Measurements from ENCODE around the gene ZNF521.
A peak's percentile ranks its signal among the peaks of the same experiment; 100 is the strongest.

Gene ZNF521

GRCh38 chr18:25351777-25352628 is at the start of gene ZNF521:
ZNF521 (minus strand) TSS chr18:25352166; CDS start chr18:25350946, 1,220 bp downstream.
- Histone ChIP-seq H3K4me3 (ENCODE audit: insufficient read length, low read depth) (peak within 1 kb of the TSS; percentile 36), H3K36me3 (ENCODE audit: insufficient read depth, insufficient read length, low read length) (no peaks in the 10 kb centered on the region), H3K4me1 (ENCODE audit: insufficient read depth, insufficient read length) (no peaks in the 10 kb centered on the region), H3K9ac (ENCODE audit: insufficient read length, low read depth) (no peak within 1 kb of the TSS), H3K27me3 (ENCODE audit: insufficient read depth, insufficient read length) (peaks cover 14% of the 10 kb centered on the region), H3K9me3 (ENCODE audit: insufficient read depth, low read length) (no peaks in the 10 kb centered on the region)
- TF ChIP-seq SUZ12 (IDR thresholded peaks at IDR 0.05; ENCODE audit: extremely low read depth, insufficient read depth, insufficient read length), result no peak
- no peak for TF ChIP-seq ZNF274 (IDR thresholded peaks at IDR 0.05; ENCODE audit: low read depth, low read length)
- no peak for TF ChIP-seq YY1 (IDR thresholded peaks at IDR 0.05; ENCODE audit: insufficient read depth, insufficient read length)
- DNase-seq (ENCODE audit: low read depth, low spot score), result peak; percentile 28

DNA sequence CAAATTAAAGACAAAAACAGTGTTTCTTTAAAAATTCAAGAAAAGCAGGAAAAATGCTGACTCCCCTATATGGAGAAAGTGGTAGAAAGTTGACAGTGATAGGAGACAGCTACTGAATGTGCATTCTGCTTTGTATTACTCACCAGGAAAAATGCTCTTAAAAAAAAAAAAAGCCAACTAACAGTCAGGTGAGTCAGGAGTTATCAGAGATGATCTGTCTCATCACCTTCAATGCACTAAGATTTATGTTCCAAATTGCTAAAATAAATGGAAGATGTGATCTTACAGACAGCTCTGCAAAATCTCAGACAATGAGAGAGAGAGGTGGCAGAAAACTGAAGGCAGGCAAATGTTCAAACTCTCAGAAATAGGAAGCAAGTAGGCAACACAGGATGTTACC is 47.6 kb upstream of the ZNF521 start:
- no peaks in the 10 kb centered on the region for H3K27me3 ChIP-seq (ENCODE audit: insufficient read depth, insufficient read length)
- no peak overlapping the region for H3K4me3 ChIP-seq (ENCODE audit: insufficient read length, low read depth)
- H3K9ac ChIP-seq (ENCODE audit: insufficient read length, low read depth), result no peak overlapping the region
- H3K4me1 ChIP-seq (ENCODE audit: insufficient read depth, insufficient read length), result no peaks in the 10 kb centered on the region
- H3K9me3 ChIP-seq (ENCODE audit: insufficient read depth, low read length), result no peaks in the 10 kb centered on the region
- DNase-seq (ENCODE audit: low read depth, low spot score), result no peak
- no peaks in the 10 kb centered on the region for H3K36me3 ChIP-seq (ENCODE audit: insufficient read depth, insufficient read length, low read length)
- TF ChIP-seq YY1 (IDR thresholded peaks at IDR 0.05; ENCODE audit: insufficient read depth, insufficient read length), result no peak
- no peak for TF ChIP-seq ZNF274 (IDR thresholded peaks at IDR 0.05; ENCODE audit: low read depth, low read length)
- TF ChIP-seq SUZ12 (IDR thresholded peaks at IDR 0.05; ENCODE audit: extremely low read depth, insufficient read depth, insufficient read length), result no peak

- Histone ChIP-seq H3K9ac (ENCODE audit: insufficient read length, low read depth) (no peak overlapping the region), H3K9me3 (ENCODE audit: insufficient read depth, low read length) (no peaks in the 10 kb centered on the region), H3K36me3 (ENCODE audit: insufficient read depth, insufficient read length, low read length) (no peaks in the 10 kb centered on the region), H3K4me1 (ENCODE audit: insufficient read depth, insufficient read length) (no peaks in the 10 kb centered on the region), H3K27me3 (ENCODE audit: insufficient read depth, insufficient read length) (no peaks in the 10 kb centered on the region), H3K4me3 (ENCODE audit: insufficient read length, low read depth) (no peak overlapping the region)
- no peak for DNase-seq (ENCODE audit: low read depth, low spot score)
- TF ChIP-seq SUZ12 (IDR thresholded peaks at IDR 0.05; ENCODE audit: extremely low read depth, insufficient read depth, insufficient read length), result no peak
- TF ChIP-seq YY1 (IDR thresholded peaks at IDR 0.05; ENCODE audit: insufficient read depth, insufficient read length), result no peak
- no peak for TF ChIP-seq ZNF274 (IDR thresholded peaks at IDR 0.05; ENCODE audit: low read depth, low read length)
Measured at GRCh38 chr18:25392192-25392591, 40.2 kb upstream of the ZNF521 start.

- Histone ChIP-seq H3K4me3 (ENCODE audit: insufficient read length, low read depth) (no peak overlapping the region), H3K4me1 (ENCODE audit: insufficient read depth, insufficient read length) (no peaks in the 10 kb centered on the region), H3K36me3 (ENCODE audit: insufficient read depth, insufficient read length, low read length) (no peaks in the 10 kb centered on the region), H3K9ac (ENCODE audit: insufficient read length, low read depth) (no peak overlapping the region), H3K27me3 (ENCODE audit: insufficient read depth, insufficient read length) (no peaks in the 10 kb centered on the region), H3K9me3 (ENCODE audit: insufficient read depth, low read length) (no peaks in the 10 kb centered on the region)
- no peak for DNase-seq (ENCODE audit: low read depth, low spot score)
- no peak for TF ChIP-seq SUZ12 (IDR thresholded peaks at IDR 0.05; ENCODE audit: extremely low read depth, insufficient read depth, insufficient read length)
- TF ChIP-seq YY1 (IDR thresholded peaks at IDR 0.05; ENCODE audit: insufficient read depth, insufficient read length), result no peak
- no peak for TF ChIP-seq ZNF274 (IDR thresholded peaks at IDR 0.05; ENCODE audit: low read depth, low read length)
Measured at GRCh38 chr18:25373432-25374179, 21.6 kb upstream of the ZNF521 start.

DNA sequence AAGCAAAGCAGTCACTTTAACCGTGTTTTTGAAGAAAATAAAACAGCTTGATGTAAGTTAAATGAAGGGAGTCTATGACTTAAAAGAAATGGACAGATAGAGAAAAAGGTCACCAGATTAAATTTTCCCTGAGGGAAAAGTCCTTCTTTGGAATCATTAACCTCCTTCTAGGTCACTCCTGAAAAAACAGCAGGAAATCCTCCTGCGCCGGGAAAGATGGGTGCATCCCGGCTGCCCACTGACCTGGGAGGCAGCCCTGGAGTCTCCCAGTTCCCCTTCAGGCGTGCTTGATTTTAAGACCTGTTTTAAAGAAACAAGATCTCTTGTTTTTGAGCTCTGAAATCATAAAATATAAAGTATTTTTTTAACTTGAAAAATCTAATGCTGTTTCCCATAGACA is 18.4 kb upstream of the ZNF521 start:
- Histone ChIP-seq H3K36me3 (ENCODE audit: insufficient read depth, insufficient read length, low read length) (no peaks in the 10 kb centered on the region), H3K9me3 (ENCODE audit: insufficient read depth, low read length) (no peaks in the 10 kb centered on the region), H3K4me3 (ENCODE audit: insufficient read length, low read depth) (no peak overlapping the region), H3K27me3 (ENCODE audit: insufficient read depth, insufficient read length) (no peaks in the 10 kb centered on the region), H3K9ac (ENCODE audit: insufficient read length, low read depth) (no peak overlapping the region), H3K4me1 (ENCODE audit: insufficient read depth, insufficient read length) (no peaks in the 10 kb centered on the region)
- no peak for DNase-seq (ENCODE audit: low read depth, low spot score)
- TF ChIP-seq ZNF274 (IDR thresholded peaks at IDR 0.05; ENCODE audit: low read depth, low read length) (no peak), YY1 (IDR thresholded peaks at IDR 0.05; ENCODE audit: insufficient read depth, insufficient read length) (no peak)

DNA sequence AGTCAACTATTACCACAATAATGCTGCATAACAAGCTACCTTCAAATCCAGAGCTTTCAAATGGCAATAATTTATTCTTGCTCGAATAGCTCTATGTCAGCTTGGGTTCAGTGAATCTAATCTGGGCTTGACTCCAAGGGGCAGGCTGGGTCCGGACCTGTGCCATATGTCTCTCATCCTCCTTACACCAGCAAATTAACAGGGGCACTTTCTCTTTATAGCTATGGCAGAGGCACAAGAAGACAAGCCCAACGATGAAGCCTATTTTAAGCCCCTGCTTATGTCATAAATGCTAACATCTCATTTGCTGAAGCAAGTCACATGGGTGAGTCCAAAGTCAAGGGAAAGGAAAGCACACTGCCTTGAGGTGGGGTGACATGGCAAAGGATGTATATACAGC is 13.3 kb upstream of the ZNF521 start:
- H3K9me3 ChIP-seq (ENCODE audit: insufficient read depth, low read length), result no peaks in the 10 kb centered on the region
- no peak for TF ChIP-seq SUZ12 (IDR thresholded peaks at IDR 0.05; ENCODE audit: extremely low read depth, insufficient read depth, insufficient read length)
- TF ChIP-seq ZNF274 (IDR thresholded peaks at IDR 0.05; ENCODE audit: low read depth, low read length), result no peak
- no peak for TF ChIP-seq YY1 (IDR thresholded peaks at IDR 0.05; ENCODE audit: insufficient read depth, insufficient read length)
- H3K4me1 ChIP-seq (ENCODE audit: insufficient read depth, insufficient read length), result no peaks in the 10 kb centered on the region
- H3K27me3 ChIP-seq (ENCODE audit: insufficient read depth, insufficient read length), result no peaks in the 10 kb centered on the region
- no peak overlapping the region for H3K4me3 ChIP-seq (ENCODE audit: insufficient read length, low read depth)
- H3K36me3 ChIP-seq (ENCODE audit: insufficient read depth, insufficient read length, low read length), result no peaks in the 10 kb centered on the region
- no peak overlapping the region for H3K9ac ChIP-seq (ENCODE audit: insufficient read length, low read depth)
- DNase-seq (ENCODE audit: low read depth, low spot score), result no peak

DNA sequence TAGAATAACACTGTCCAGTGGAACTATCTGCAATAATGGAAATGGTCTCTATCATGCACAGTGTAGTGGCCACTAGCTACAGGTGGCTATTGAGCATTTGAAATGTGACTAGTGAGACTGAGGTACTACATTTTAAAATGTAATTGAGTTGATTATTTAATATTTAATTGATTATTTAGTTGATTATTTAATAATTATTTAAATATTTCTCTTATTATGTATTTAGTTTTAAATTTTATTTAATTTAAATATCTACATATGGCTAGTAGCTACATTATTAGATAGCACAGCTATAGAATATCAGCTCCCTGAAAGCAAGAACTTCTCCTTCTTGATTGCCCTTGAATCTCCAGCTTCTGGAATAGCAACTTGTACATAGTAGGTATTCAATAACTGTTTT is 12.8 kb upstream of the ZNF521 start:
- TF ChIP-seq ZNF274 (IDR thresholded peaks at IDR 0.05; ENCODE audit: low read depth, low read length), result no peak
- no peak for TF ChIP-seq YY1 (IDR thresholded peaks at IDR 0.05; ENCODE audit: insufficient read depth, insufficient read length)
- no peak for TF ChIP-seq SUZ12 (IDR thresholded peaks at IDR 0.05; ENCODE audit: extremely low read depth, insufficient read depth, insufficient read length)
- Histone ChIP-seq H3K9ac (ENCODE audit: insufficient read length, low read depth) (no peak overlapping the region), H3K4me3 (ENCODE audit: insufficient read length, low read depth) (no peak overlapping the region), H3K9me3 (ENCODE audit: insufficient read depth, low read length) (no peaks in the 10 kb centered on the region), H3K27me3 (ENCODE audit: insufficient read depth, insufficient read length) (no peaks in the 10 kb centered on the region), H3K4me1 (ENCODE audit: insufficient read depth, insufficient read length) (no peaks in the 10 kb centered on the region), H3K36me3 (ENCODE audit: insufficient read depth, insufficient read length, low read length) (no peaks in the 10 kb centered on the region)
- no peak for DNase-seq (ENCODE audit: low read depth, low spot score)
